AG04449 (cell line): ENCODE results near the gene RNF114.

Source experiments
- CTCF ChIA-PET: fragments of 350-600 bp; formaldehyde crosslinking; extraction: SDS; loops from one replicate; lab custom pipeline; 2021; ENCODE audit warnings: antibody characterized with exemption; lab: Yijun Ruan, JAX
- POLR2A ChIA-PET: fragments of 400-600, 350-600 bp; formaldehyde crosslinking; extraction: SDS; loops from one replicate; lab custom pipeline; 2020; ENCODE audit warnings: antibody characterized with exemption, inconsistent platforms; lab: Yijun Ruan, JAX
- DNase-seq: peaks from one replicate; pipeline ENCODE4 v3.0.0-alpha.2; 2010; ENCODE audit warnings: low read depth, low spot score
- H3K4me3 ChIP-seq: 2 replicates; pipeline ENCODE4 v1.5.1; 2011; ENCODE audit warnings: low read depth, mild to moderate bottlenecking, control low read depth, low read length
- CTCF ChIP-seq: IDR thresholded peaks from one replicate; pipeline ENCODE4 v1.5.1; 2011; ENCODE audit warnings: mild to moderate bottlenecking, moderate library complexity, low read length, control low read depth, inconsistent platforms; ENCODE audit not compliant: insufficient read depth; ENCODE audit errors: missing control alignments

RNF114 gene

GRCh38 chr20:49929142-49929494, 7.1 kb upstream of the RNF114 start:
- no peak for DNase-seq
- ChIA-PET CTCF (interaction anchor here (0.7 to 2.0 kb wide), 6 partner anchors 8 to 142 kb away, joined by 3 to 7 read pairs (median 4); no protein-coding TSS in a partner anchor), POLR2A (no interaction called here)
- no peak overlapping the region for H3K4me3 ChIP-seq
- no peak for TF ChIP-seq CTCF

GRCh38 chr20:49935746-49936152, 448 bp upstream of the RNF114 start:
- ChIA-PET CTCF (interaction anchor here (0.6 to 1.8 kb wide), 13 partner anchors 10 to 394 kb away, joined by 3 to 8 read pairs (median 3); no protein-coding TSS in a partner anchor), POLR2A (interaction anchor here (1.2 to 1.8 kb wide), 2 partner anchors 13 to 20 kb away, joined by 5 read pairs; partner anchors contain the start of gene SPATA2)
- DNase-seq: no peak
- TF ChIP-seq CTCF: no peak
- H3K4me3 ChIP-seq: peak overlapping the region; percentile 37

- TF ChIP-seq CTCF: no peak
- H3K4me3 ChIP-seq: peak overlapping the region; percentile 94
- POLR2A ChIA-PET: interaction anchor here (1.8 kb wide), 1 partner anchor 12 kb away, joined by 5 read pairs; no protein-coding TSS in a partner anchor
- no peak for DNase-seq
- CTCF ChIA-PET: interaction anchor here (0.6 to 1.8 kb wide), 16 partner anchors 9 to 327 kb away, joined by 3 to 9 read pairs (median 4); no protein-coding TSS in a partner anchor
Observed at GRCh38 chr20:49937027-49937929, 1.1 kb downstream of the RNF114 start.

GRCh38 chr20:49938173-49939163, 2.3 kb downstream of the RNF114 start:
- CTCF ChIA-PET: interaction anchor here (0.7 to 1.8 kb wide), 14 partner anchors 9 to 328 kb away, joined by 3 to 9 read pairs (median 4); no protein-coding TSS in a partner anchor
- POLR2A ChIA-PET: no interaction called here

GRCh38 chr20:49941456-49941855, 5.3 kb downstream of the RNF114 start:
- TF ChIP-seq CTCF: no peak
- ChIA-PET POLR2A (no interaction called here), CTCF (interaction anchor here (0.8 to 3.0 kb wide), 4 partner anchors 23 to 129 kb away, joined by 3 to 11 read pairs (median 4); no protein-coding TSS in a partner anchor)
- DNase-seq: no peak
- no peak overlapping the region for H3K4me3 ChIP-seq

More at GRCh38 chr20:49938173-49939163, 2.3 kb downstream of the RNF114 start:
- H3K4me3 ChIP-seq: peak overlapping the region; percentile 94
- no peak for DNase-seq
- no peak for TF ChIP-seq CTCF
